Chondrocyte (in vitro differentiated cells): Measurements from ENCODE around the gene STPG3. TPM values are rescaled to one million over a fixed set of nuclear protein-coding genes. Genes with fewer than 3 reads are reported as not detected.
"Not testable (repeated sequence)": the region's sequence is repeated elsewhere in the genome, so short reads cannot be mapped to it uniquely, and the experiment has no call there.

ENCODE experiments used
- DNase-seq: peaks from one replicate; pipeline ENCODE4 v3.0.0; 2021; ENCODE audit warnings: mixed read lengths, low spot score
- H3K27ac Mint-ChIP-seq: one replicate; pipeline ENCODE4 v1.8.0; 2021; ENCODE audit warnings: mild to moderate bottlenecking, moderate library complexity, mixed read lengths; ENCODE audit not compliant: unreplicated experiment
- H3K27me3 Mint-ChIP-seq: 2 replicates; pipeline ENCODE4 v1.8.0; 2021; ENCODE audit warnings: low read depth, mixed read lengths
- H3K36me3 Mint-ChIP-seq: 2 replicates; pipeline ENCODE4 v1.8.0; 2021; ENCODE audit warnings: low read depth, mixed read lengths
- H3K4me1 Mint-ChIP-seq: 2 replicates; pipeline ENCODE4 v1.8.0; 2021; ENCODE audit warnings: low read depth, mild to moderate bottlenecking, mixed read lengths
- H3K4me3 Mint-ChIP-seq: one replicate; pipeline ENCODE4 v1.8.0; 2021; ENCODE audit warnings: mild to moderate bottlenecking, moderate library complexity, mixed read lengths; ENCODE audit not compliant: unreplicated experiment
- H3K9me3 Mint-ChIP-seq: 2 replicates; pipeline ENCODE4 v1.8.0; 2021; ENCODE audit warnings: low read depth, mixed read lengths
- total RNA-seq: library from RNA; stranded (reverse); gene quantifications from 3 replicates; pipeline ENCODE4 v1.2.1, GENCODE V29; 2021
- TF ChIP-seq, protein P1 (sequence below): fragments of 200-600 bp; sonication (generic); IDR thresholded peaks from 2 replicates; pipeline ENCODE4 v1.5.0; 2021; ENCODE audit warnings: antibody characterized with exemption, mild to moderate bottlenecking, moderate library complexity

The STPG3 gene
- total RNA-seq, 1 donor from 2014 or later: not detected

DNA sequence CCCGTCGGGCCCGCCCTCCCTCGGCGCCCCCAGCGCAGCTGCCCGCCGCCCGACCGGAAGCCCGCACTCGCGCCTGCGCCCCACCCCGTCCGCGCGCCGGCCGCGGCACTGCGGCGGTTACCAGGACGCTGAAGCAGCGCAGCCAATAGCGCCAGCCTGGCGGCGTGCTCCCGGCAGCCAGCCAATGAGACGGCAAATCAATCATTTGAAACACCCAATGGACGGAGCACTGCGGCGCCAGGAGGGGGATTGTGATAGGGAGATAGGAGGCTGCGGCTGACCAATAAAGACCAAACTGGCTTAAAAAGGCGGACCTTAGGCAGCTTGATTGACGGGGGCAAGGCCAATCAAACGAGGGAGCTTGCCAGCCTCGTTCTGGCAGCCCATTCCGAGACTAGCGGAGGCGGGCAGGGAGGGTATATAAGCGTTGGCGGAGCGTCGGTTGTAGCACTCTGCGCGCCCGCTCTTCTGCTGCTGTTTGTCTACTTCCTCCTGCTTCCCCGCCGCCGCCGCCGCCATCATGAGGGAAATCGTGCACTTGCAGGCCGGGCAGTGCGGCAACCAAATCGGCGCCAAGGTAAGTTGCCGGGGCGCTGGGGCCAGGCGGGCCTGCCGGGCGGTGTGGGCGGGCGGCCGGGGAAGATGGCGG lies 10.1 kb upstream of the STPG3 start, which contains the start of gene TUBB4B:
TSS of gene TUBB4B (plus strand) at position 447 of the 649 bp plus-strand sequence. CDS start at position 521, 74 bp downstream.
- no peaks in the 10 kb centered on the region for H3K9me3 Mint-ChIP-seq
- peaks cover 10% of the 10 kb centered on the region for H3K36me3 Mint-ChIP-seq
- TF ChIP-seq, protein P1, sequence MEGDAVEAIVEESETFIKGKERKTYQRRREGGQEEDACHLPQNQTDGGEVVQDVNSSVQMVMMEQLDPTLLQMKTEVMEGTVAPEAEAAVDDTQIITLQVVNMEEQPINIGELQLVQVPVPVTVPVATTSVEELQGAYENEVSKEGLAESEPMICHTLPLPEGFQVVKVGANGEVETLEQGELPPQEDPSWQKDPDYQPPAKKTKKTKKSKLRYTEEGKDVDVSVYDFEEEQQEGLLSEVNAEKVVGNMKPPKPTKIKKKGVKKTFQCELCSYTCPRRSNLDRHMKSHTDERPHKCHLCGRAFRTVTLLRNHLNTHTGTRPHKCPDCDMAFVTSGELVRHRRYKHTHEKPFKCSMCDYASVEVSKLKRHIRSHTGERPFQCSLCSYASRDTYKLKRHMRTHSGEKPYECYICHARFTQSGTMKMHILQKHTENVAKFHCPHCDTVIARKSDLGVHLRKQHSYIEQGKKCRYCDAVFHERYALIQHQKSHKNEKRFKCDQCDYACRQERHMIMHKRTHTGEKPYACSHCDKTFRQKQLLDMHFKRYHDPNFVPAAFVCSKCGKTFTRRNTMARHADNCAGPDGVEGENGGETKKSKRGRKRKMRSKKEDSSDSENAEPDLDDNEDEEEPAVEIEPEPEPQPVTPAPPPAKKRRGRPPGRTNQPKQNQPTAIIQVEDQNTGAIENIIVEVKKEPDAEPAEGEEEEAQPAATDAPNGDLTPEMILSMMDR: no peak
- H3K27ac Mint-ChIP-seq: peak within 1 kb of the TSS; percentile 89
- no peaks in the 10 kb centered on the region for H3K27me3 Mint-ChIP-seq
- peak within 1 kb of the TSS; percentile 78 for H3K4me3 Mint-ChIP-seq
- H3K4me1 Mint-ChIP-seq: peaks cover 30% of the 10 kb centered on the region
- peak; percentile 99 for DNase-seq

DNA sequence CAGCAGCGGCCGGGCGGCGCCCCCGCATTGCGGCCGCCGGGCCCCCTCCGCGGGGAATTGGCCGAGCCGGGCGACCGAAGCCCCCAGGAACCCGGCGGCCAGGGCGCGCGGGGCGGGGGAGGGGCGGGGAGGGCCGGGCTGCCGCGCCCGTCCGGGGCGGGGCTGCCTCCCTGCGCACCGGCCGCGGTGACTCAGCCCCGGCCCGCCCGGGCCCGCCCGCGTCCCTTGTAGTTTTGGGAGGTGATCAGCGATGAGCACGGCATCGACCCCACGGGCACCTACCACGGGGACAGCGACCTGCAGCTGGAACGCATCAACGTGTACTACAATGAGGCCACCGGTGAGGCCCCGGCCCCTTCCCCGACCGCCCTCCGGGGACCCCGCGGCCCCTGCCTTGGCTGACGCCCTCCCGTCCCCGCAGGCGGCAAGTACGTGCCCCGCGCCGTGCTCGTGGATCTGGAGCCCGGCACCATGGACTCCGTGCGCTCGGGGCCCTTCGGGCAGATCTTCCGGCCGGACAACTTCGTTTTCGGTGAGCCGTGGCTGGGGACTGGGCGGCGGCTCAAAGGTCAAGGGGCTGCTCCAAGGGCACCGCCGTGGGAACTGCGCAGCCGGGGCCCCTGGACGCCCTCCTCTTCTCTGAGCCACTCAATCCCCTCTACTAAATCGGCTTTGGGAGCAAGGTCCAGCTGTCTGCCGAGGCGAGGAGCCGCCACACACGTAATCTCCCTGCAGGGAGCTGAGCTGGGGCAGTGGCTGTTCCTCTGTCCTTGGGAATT lies 9.4 kb upstream of the STPG3 start:
- DNase-seq: no peak
- Mint-ChIP-seq H3K36me3 (peaks cover 10% of the 10 kb centered on the region), H3K4me3 (peak overlapping the region; percentile 78), H3K27me3 (no peaks in the 10 kb centered on the region), H3K9me3 (no peaks in the 10 kb centered on the region), H3K27ac (peak overlapping the region; percentile 57), H3K4me1 (peaks cover 30% of the 10 kb centered on the region)
- TF ChIP-seq, protein P1: no peak

DNA sequence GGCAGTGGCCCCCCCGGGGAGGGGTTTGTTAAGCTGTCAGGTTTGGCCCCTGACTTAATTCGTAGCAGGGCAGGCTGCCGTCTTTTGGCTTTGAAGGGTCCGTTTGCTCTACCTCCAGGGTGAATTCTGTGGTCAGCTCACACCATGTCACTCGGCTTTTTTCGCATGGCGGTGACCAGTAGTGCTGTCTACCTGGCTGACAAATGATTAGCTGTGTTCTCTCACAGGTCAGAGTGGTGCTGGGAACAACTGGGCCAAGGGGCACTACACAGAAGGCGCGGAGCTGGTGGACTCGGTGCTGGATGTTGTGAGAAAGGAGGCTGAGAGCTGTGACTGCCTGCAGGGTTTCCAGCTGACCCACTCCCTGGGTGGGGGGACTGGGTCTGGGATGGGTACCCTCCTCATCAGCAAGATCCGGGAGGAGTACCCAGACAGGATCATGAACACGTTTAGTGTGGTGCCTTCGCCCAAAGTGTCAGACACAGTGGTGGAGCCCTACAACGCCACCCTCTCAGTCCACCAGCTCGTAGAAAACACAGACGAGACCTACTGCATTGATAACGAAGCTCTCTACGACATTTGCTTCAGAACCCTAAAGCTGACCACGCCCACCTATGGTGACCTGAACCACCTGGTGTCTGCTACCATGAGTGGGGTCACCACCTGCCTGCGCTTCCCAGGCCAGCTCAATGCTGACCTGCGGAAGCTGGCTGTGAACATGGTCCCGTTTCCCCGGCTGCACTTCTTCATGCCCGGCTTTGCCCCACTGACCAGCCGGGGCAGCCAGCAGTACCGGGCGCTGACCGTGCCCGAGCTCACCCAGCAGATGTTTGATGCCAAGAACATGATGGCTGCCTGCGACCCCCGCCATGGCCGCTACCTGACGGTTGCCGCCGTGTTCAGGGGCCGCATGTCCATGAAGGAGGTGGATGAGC lies 8.6 kb upstream of the STPG3 start:
- H3K36me3 Mint-ChIP-seq: peaks cover 10% of the 10 kb centered on the region
- peaks cover 30% of the 10 kb centered on the region for H3K4me1 Mint-ChIP-seq
- DNase-seq: no peak
- H3K27me3 Mint-ChIP-seq: no peaks in the 10 kb centered on the region
- peak overlapping the region; percentile 57 for H3K27ac Mint-ChIP-seq
- TF ChIP-seq, protein P1: no peak
- peak overlapping the region; percentile 76 for H3K4me3 Mint-ChIP-seq
- no peaks in the 10 kb centered on the region for H3K9me3 Mint-ChIP-seq

DNA sequence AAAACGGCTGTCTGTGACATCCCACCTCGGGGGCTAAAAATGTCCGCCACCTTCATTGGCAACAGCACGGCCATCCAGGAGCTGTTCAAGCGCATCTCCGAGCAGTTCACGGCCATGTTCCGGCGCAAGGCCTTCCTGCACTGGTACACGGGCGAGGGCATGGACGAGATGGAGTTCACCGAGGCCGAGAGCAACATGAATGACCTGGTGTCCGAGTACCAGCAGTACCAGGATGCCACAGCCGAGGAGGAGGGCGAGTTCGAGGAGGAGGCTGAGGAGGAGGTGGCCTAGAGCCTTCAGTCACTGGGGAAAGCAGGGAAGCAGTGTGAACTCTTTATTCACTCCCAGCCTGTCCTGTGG lies 7.8 kb upstream of the STPG3 start:
- H3K27me3 Mint-ChIP-seq, H3K27ac Mint-ChIP-seq, H3K4me3 Mint-ChIP-seq, DNase-seq, H3K9me3 Mint-ChIP-seq: not testable (repeated sequence)
- Mint-ChIP-seq H3K4me1 (peaks cover 30% of the 10 kb centered on the region), H3K36me3 (peaks cover 10% of the 10 kb centered on the region)

DNA sequence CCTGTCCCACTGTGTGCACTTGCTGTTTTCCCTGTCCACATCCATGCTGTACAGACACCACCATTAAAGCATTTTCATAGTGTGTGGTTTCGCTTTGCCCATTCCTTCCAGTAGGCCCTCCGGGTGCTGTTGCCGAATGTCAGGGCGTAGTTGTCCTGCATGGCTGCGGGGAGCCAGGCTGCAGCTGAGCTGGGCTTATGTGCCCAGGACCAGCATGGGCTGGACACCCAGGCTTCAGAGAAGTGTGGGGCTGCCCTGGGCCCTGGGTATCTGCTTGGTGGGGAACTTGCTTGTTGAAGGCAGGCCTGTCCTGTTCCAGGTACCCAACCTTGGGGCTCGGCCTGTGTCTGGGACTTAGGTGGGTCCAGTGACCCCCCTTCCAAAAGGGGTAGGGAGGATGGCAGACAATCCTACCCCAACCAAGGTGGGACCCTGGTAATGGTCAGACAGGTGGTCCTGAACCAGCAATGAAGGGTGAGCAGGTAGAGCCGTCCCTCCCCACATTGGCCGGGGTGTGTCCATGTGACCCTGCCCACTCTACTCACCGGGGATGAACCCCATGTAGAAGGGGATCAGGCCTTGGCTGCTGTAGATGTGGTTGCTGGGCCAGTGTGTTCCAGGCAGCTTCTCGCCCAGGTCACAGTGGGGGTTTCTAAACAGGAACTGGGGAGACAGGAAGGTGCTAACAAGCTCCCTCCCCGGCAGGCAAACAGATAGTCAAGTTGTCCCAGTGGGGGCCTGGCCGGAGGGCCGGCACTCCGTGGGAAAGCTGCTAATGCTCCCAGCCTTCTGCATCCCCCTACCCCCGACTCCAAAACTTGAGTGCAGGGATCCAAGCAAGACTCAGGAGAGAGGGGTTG lies 7.2 kb upstream of the STPG3 start:
- peak overlapping the region; percentile 59 for H3K27ac Mint-ChIP-seq
- H3K36me3 Mint-ChIP-seq: peaks cover 10% of the 10 kb centered on the region
- H3K4me1 Mint-ChIP-seq: peaks cover 29% of the 10 kb centered on the region
- no peaks in the 10 kb centered on the region for H3K9me3 Mint-ChIP-seq
- TF ChIP-seq, protein P1: no peak
- DNase-seq: no peak
- peak overlapping the region; percentile 31 for H3K4me3 Mint-ChIP-seq
- no peaks in the 10 kb centered on the region for H3K27me3 Mint-ChIP-seq
